KMS-11 (cell line): ENCODE measurements around the gene CHML.

Source experiments
- H2AFZ ChIP-seq: fragments of 200-600 bp; sonication (generic); 2 replicates; pipeline ENCODE4 v1.6.1; 2016; ENCODE audit warnings: antibody characterized with exemption, mixed run types, low read depth
- H3K27ac ChIP-seq: fragments of 200-600 bp; sonication (generic); 2 replicates; pipeline ENCODE4 v1.6.1; 2016; ENCODE audit warnings: mild to moderate bottlenecking, mixed run types
- H3K27me3 ChIP-seq: fragments of 200-600 bp; sonication (generic); 2 replicates; pipeline ENCODE4 v1.6.1; 2017; ENCODE audit warnings: mild to moderate bottlenecking, low read depth, mixed run types, moderate library complexity; ENCODE audit not compliant: insufficient read depth
- H3K36me3 ChIP-seq: fragments of 200-600 bp; sonication (generic); 2 replicates; pipeline ENCODE4 v1.6.1; 2017; ENCODE audit warnings: mild to moderate bottlenecking, mixed run types; ENCODE audit not compliant: insufficient read depth
- H3K4me1 ChIP-seq: fragments of 200-600 bp; sonication (generic); 2 replicates; pipeline ENCODE4 v1.6.1; 2016; ENCODE audit warnings: mild to moderate bottlenecking, low read depth, mixed run types; ENCODE audit not compliant: poor library complexity, severe bottlenecking
- H3K4me2 ChIP-seq: fragments of 200-600 bp; sonication (generic); 2 replicates; pipeline ENCODE4 v1.7.0; 2016; ENCODE audit warnings: mild to moderate bottlenecking, mixed run types
- H3K4me3 ChIP-seq: fragments of 200-600 bp; sonication (generic); IDR thresholded peaks from 2 replicates; pipeline ENCODE4 v1.6.1; 2017; ENCODE audit warnings: low read depth, low read length, mixed read lengths; ENCODE audit not compliant: insufficient read depth
- H3K79me2 ChIP-seq: fragments of 200-600 bp; sonication (generic); 2 replicates; pipeline ENCODE4 v1.6.1; 2016; ENCODE audit warnings: low read depth, mixed run types; ENCODE audit not compliant: insufficient read depth
- H3K9ac ChIP-seq: fragments of 200-600 bp; sonication (generic); 2 replicates; pipeline ENCODE4 v1.6.1; 2016; ENCODE audit warnings: mild to moderate bottlenecking, mixed run types
- H4K20me1 ChIP-seq: fragments of 200-600 bp; sonication (generic); 2 replicates; pipeline ENCODE4 v1.6.1; 2016; ENCODE audit warnings: mild to moderate bottlenecking, mixed run types; ENCODE audit not compliant: insufficient read depth
- CTCF ChIP-seq: fragments of 200-600 bp; sonication (generic); conservative IDR thresholded peaks from 2 replicates; pipeline ENCODE4 v1.6.1; 2017; ENCODE audit warnings: low read depth, mild to moderate bottlenecking, antibody characterized with exemption, low read length, moderate library complexity, mixed read lengths

Gene CHML

GRCh38 chr1:241592273-241592958 lies 47.8 kb downstream of the CHML start:
- H3K9ac ChIP-seq: no peak overlapping the region
- no peaks in the 10 kb centered on the region for H4K20me1 ChIP-seq
- no peak overlapping the region for H3K4me2 ChIP-seq
- no peak overlapping the region for H2AFZ ChIP-seq
- TF ChIP-seq CTCF: no peak
- no peaks in the 10 kb centered on the region for H3K79me2 ChIP-seq
- H3K27me3 ChIP-seq: no peaks in the 10 kb centered on the region
- H3K36me3 ChIP-seq: no peaks in the 10 kb centered on the region
- no peak overlapping the region for H3K27ac ChIP-seq
- no peaks in the 10 kb centered on the region for H3K4me1 ChIP-seq
- H3K4me3 ChIP-seq: no peak overlapping the region

GRCh38 chr1:241591736-241592135 lies 48.4 kb downstream of the CHML start:
- Histone ChIP-seq H3K4me3 (no peak overlapping the region), H3K79me2 (no peaks in the 10 kb centered on the region), H3K27ac (no peak overlapping the region), H3K27me3 (no peaks in the 10 kb centered on the region), H4K20me1 (no peaks in the 10 kb centered on the region), H2AFZ (no peak overlapping the region), H3K4me2 (no peak overlapping the region), H3K36me3 (no peaks in the 10 kb centered on the region), H3K9ac (no peak overlapping the region), H3K4me1 (no peaks in the 10 kb centered on the region)
- TF ChIP-seq CTCF: no peak

- no peak overlapping the region for H3K4me3 ChIP-seq
- H3K27me3 ChIP-seq: no peaks in the 10 kb centered on the region
- H3K36me3 ChIP-seq: no peaks in the 10 kb centered on the region
- H2AFZ ChIP-seq: no peak overlapping the region
- H3K4me1 ChIP-seq: no peaks in the 10 kb centered on the region
- no peaks in the 10 kb centered on the region for H3K79me2 ChIP-seq
- TF ChIP-seq CTCF: no peak
- H4K20me1 ChIP-seq: no peaks in the 10 kb centered on the region
- H3K27ac ChIP-seq: no peak overlapping the region
- no peak overlapping the region for H3K9ac ChIP-seq
- H3K4me2 ChIP-seq: no peak overlapping the region
These were observed 48.9 kb downstream of the CHML start for GRCh38 chr1:241591317-241591716.

GRCh38 chr1:241590719-241591118 lies 49.5 kb downstream of the CHML start:
- no peak for TF ChIP-seq CTCF
- Histone ChIP-seq H4K20me1 (no peaks in the 10 kb centered on the region), H3K27ac (no peak overlapping the region), H3K4me2 (no peak overlapping the region), H3K4me3 (no peak overlapping the region), H3K36me3 (no peaks in the 10 kb centered on the region), H2AFZ (no peak overlapping the region), H3K79me2 (no peaks in the 10 kb centered on the region), H3K27me3 (no peaks in the 10 kb centered on the region), H3K9ac (no peak overlapping the region), H3K4me1 (no peaks in the 10 kb centered on the region)
